Measurements from ENCODE around the gene DHDH.
"Not testable (repeated sequence)": the region's sequence is repeated elsewhere in the genome, so short reads cannot be mapped to it uniquely, and the experiment has no call there.

Gene DHDH

DNA sequence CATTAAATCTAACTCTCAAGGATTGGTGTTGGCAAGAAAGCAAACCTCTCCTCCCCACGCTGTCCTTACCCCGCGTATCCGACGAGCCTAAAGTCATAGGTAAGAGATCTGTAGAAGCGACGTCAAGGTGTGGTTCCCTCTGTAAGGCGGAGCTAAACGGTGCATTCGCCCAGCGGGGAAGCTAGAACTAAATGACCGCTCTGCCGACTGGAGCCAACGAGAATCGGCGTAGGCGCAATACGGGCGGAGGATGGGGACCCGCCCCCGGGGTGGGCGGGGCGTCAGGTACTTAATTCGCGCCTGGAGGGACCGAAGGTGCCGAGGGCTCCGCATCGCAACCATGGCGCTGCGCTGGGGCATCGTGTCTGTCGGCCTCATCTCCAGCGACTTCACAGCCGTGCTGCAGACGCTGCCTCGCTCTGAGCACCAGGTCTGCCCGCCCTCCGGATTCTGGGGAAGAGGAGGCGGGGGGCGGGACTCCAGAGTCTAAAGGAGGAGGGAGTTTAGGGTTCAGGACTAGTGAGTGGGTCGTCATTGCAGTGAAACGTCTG is at the start of gene DHDH:
DHDH (plus strand) TSS at position 318 of the 551 bp plus-strand sequence; CDS start at position 341, 23 bp downstream.
- peak; percentile 68 for DNase-seq (ENCODE audit: low spot score)

DNA sequence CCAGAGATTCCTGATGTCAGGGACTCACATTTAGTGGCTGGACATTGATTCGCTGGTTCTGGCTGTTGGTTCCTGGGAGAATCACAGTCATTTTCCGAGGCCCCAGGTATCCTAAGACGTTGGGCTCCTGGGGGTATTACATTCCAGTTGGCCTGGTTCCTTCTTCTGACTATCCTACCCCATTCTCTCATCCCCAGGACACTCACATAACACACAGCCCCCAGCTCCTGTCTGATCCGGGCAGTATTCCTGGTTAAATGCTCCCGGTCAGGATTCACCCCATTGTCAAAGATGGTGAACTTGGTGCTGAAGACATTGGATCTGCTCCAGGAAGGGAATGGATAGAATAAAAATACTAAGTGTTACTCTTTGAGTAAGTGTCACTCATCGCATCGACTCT is 49.8 kb upstream of the DHDH start:
- DNase-seq (ENCODE audit: low spot score) = no peak

DNA sequence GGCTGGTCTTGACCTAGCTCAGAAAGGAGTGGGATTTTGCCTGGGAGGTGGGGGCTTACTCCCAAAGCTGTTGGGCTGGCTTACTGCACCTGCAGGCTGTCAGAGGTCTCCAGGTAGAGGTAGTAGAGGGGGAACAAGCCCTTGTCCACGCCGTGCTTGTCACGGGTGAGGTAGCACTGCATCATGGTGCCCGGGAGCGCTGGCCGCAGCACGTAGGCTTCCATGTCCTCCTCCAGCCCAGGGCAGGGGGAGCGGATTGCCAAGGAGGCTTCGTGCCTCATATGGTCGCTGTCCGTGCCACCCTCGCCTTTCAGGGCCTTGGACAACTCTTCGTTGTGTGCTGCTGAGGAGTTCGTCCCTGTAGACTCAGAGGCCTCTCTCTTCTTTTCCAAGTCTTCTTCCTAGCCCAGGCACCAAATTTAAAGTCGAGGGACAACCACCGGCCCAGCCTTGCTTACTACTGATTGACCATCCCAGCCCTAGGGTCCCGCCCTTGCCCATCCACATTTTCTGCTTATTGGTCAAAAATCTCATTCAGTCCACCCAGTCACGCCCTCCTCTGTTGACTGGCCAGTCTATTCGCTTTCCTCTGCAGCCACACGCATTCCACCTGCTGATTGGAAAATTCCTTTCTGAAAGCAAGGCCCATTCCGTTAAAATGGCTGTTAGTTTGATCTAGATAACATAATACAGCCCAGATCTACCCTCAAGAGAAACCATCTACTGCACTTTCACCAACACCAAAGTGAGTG is 45.5 kb upstream of the DHDH start:
- DNase-seq (ENCODE audit: low spot score) = no peak

DNA sequence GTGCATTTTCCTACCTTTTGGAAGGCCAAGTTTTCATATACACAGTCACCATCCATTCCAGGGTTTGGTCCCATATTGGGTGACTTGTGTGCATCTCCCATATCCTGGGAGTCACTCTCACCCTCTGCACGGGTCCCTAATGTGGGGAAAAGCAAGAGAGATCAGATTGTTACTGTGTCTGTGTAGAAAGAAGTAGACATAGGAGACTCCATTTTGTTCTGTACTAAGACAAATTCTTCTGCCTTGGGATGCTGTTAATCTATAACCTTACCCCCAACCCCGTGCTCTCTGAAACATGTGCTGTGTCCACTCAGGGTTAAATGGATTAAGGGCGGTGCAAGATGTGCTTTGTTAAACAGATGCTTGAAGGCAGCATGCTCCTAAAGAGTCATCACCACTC is 44.0 kb upstream of the DHDH start:
- DNase-seq (ENCODE audit: low spot score) = not testable (repeated sequence)

DNA sequence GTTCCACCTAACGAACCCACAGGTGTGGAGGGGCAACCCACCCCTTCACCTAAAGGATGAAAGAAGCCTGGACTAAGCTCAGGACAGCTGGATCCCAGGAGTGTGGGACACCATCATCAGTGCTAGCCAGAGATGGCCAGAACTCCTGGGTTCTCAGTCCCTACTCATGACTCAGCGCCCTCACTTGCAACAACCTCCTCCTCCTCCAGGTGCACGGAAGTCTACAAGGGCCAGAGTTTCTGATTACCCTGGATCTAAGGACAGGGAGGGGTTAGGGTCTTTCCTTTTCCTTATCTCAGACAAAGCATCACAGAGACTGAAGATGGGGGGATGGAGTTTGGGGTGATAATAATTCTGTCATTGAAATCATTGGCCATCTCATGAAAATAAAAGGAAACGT is 42.9 kb upstream of the DHDH start:
- DNase-seq (ENCODE audit: low spot score) = no peak

DNA sequence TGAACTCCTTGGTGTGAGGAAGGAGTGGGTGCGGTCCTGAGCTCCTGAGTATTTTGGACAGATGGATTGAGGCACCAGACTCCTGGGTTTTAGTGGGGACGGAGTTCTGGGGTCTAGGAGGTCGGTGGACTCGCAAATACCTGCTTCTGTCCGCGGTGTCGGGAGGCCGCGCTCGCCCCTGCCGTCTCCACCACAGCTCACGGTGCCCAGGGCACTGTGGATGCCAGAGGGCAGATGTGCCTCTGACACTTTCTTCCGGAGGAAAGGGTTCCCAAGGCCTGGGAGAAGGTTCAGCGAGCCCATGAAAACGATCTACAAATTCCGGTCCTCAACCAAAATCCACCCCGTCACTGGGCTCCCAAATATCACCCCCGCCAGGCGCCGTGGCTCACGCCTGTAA is 38.3 kb upstream of the DHDH start:
- DNase-seq (ENCODE audit: low spot score) = no peak

DNA sequence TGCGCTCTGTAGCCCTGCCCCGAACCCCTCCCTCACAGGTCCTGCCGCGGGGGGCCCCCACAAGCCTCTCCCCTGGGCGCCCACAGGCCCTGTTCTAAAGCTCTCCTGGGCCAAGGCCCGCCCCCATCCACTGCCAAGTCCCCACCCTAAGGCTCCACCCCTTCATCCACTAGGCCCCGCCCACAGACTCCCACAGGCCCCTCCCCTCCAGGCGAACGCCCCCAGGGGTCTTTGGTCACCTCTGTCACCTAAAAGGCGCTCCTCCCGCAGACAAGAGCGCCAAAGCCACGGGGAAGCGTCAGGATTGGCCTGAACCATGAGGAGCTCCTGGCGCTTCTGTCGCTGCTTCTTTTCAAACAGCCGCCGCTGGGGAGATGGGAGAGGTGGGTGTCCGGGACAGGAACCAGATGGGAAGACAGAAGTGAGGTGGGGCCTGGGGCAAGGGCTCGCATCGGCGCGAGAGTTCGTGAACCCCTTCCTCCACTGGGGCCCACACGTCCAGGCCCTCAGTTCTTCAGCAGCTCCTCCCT is 37.2 kb upstream of the DHDH start:
- DNase-seq (ENCODE audit: low spot score) = no peak

DNA sequence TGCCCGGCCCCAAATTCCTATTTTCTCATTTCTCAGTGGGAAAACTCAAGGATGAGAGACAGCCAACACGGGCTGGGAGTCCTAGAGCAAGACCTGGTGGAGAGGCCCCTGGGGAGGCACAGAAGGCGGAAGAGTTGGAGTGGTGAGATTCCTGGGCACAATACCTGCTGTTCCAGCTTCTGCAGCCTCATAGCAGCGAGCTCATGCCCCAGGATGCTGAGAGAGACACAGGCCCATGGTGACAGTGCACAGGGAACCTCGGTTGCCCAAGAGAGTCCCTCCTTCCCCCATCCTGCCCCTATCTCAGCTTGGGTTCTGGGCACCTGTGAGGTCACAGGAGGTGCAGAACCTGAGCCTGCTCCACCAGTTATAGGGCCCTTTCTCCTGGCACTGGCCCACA is 36.3 kb upstream of the DHDH start:
- no peak for DNase-seq (ENCODE audit: low spot score)

DNA sequence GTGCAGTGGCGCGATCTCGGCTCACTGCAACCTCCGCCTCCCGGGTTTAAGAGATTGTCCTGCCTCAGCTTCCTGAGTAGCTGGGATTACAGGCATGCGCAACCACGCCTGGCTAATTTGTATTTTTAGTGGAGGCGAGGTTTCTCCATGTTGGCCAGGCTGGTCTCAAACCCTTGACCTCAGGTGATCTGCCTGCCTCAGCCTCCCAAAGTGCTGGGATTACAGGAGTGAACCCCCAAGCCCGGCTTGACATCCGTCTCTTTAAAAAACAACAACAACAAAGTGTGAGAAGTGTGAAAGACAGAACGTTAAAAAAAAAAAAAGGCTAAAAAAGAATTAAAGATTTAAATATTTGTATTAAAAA is 34.1 kb upstream of the DHDH start:
- DNase-seq (ENCODE audit: low spot score) = not testable (repeated sequence)

DNA sequence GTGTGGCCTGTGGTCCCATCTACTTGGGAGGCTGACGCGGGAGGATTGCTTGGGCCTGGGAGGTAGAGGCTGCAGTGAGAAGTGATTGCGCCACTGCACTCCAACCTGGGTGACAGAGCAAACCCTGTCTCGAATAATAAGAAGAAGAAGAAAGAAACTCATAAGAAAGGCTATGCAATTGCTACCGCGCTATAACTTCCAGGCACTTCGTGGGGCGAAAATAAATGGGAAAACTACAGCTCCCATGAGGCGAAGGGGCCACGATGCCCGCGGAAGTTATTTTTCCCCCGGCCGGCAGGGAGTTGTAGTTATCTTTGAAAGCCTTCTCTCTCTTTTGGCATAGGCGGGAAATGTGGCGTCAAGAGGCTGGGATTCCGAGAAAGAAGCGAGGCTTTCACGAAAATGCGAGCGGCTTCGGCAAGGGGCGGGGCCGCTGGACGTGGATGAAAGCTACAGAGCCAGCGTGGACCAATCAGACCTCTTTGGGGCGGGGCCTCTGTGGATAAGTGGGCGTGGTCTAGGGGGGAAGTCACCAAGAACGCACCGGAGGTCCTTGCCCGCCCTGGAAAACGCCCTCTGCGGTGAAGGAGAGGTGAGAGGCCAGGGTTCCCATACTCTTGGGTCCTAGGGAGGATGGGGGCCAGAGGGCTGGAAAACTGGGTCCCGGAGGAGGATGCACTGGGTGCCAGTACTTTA is 33.6 kb upstream of the DHDH start, which contains the start of gene NUCB1:
NUCB1 (plus strand) TSS at position 532 of the 696 bp plus-strand sequence. CDS start 485 bp downstream, outside the sequence.
- DNase-seq (ENCODE audit: low spot score) = peak; percentile 99

DNA sequence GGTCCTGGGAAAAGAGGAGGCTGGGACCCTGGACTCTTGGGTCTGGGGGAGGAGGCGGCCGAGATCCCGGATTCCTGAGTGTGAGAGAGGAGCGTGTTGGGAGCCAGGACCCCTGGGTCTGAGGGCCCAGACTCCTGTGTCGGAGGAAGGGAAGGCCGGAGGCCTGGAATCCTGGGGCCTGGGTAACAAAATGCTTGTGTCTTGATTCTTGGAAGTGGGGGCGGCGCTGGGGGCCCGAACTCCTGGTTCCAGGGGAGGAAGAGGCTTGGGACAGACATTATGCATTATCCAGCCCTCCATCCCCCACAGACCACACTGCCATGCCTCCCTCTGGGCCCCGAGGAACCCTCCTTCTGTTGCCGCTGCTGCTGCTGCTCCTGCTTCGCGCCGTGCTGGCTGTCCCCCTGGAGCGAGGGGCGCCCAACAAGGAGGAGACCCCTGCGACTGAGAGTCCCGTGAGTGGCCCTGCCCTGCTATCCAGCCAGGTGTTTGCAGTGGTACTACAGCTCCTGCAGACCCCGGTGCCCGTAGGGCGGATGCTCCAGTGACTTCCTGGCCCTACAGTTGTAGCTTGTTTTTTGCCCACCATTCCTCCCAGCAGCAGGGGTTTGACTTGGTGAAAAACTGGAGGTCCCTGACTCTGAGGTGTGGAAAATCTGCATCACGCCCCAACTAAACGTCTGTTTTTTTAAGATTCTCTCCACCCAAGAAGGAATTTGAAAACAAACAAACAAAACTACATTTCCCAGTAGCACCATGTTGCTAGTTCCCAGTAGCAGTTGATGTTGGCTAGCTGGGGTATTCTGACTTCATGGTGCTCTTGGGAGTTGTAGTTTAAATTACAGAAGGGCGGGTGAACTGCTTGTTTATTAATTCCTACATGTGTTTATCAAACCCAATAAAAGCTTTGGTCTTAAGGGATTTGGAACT is 32.8 kb upstream of the DHDH start:
- peak; percentile 56 for DNase-seq (ENCODE audit: low spot score)

DNA sequence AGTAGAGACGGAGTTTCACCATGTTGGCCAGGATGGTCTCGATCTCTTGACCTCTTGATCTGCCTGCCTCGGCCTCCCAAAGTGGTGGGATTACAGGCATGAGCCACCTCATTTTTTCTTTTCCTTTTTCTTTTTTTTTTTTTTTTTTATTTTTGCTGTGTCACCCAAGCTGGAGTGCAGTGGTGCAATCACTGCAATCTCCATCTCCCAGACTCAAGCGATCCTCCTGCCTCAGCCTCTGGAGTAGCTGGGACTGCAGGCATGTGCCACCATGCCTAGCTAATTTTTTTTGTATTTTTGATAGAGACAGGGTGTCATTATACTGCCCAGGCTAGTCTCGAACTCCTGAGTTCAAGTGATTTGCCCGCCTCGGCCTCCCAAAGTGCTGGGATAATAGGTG is 31.2 kb upstream of the DHDH start:
- not testable (repeated sequence) for DNase-seq (ENCODE audit: low spot score)

DNA sequence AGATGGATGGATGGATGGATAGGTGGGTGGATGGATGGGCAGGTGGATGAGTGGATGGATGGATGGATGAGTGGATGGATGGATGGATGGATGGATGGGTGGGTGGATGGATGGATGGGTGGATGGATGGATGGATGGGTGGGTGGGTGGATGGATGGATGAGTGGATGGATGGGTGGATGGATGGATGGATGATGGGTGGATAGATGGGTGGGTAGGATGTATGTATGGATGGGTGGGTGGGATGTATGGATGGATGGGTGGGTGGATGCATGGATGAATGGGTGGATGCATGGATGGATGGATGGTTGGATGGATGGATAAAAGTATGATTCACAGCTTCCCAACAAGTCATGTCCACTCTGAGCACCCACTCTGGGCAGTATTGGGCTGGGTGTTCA is 29.7 kb upstream of the DHDH start:
- not testable (repeated sequence) for DNase-seq (ENCODE audit: low spot score)

DNA sequence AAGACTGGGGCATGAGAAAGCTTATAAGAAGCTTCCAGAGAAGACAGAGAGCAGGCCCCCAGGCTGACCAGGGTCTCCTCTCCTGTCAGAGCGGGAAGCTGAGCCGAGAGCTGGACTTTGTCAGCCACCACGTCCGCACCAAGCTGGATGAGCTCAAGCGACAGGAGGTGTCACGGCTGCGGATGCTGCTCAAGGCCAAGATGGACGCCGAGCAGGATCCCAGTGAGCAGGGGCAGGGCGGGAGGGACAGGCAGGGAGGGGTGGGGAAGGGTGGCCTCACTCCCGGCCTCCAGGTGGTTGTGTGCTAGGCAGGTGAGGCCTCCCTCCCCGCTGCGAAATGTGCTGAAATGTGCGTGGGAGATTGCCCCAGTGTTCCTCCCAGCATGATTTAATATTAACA is 27.8 kb upstream of the DHDH start:
- no peak for DNase-seq (ENCODE audit: low spot score)

DNA sequence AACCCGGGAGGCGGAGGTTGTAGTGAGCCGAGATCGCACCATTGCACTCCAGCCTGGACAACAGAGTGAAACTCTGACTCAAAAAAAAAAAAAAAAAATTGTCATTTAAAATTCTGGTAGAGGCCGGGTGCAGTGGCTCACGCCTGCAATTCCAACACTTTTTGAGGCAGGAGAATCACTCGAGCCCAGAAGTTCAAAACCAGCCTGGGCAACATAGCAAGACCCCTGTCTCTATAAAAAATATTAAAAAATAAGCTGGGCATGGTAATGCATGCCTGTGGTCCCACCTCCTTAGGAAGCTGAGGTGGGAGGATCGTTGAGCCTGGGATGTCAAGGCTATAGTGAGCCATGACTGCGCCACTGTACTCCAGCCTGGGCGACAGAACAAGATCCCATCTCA is 27.2 kb upstream of the DHDH start:
- DNase-seq (ENCODE audit: low spot score) = no peak

DNA sequence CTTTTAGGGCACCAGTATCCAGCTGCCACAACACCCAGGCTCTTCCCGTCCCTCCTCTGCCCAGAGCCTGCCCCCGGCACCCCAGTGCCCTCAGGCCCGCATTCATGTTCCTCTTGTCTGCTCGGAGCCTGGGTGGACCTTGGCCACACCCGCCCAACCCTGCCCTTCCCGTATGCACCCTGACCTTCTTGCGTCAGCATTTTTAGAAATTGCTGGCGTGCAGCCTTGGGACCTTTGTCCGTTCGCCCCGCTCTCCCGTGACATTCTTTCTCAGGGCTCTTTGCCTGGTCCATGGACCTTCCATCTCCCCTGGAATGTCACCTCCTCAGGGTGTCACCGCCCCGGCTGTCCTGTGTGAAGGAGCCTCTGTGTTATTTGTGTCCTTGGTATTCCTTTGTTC is 25.8 kb upstream of the DHDH start:
- no peak for DNase-seq (ENCODE audit: low spot score)

DNA sequence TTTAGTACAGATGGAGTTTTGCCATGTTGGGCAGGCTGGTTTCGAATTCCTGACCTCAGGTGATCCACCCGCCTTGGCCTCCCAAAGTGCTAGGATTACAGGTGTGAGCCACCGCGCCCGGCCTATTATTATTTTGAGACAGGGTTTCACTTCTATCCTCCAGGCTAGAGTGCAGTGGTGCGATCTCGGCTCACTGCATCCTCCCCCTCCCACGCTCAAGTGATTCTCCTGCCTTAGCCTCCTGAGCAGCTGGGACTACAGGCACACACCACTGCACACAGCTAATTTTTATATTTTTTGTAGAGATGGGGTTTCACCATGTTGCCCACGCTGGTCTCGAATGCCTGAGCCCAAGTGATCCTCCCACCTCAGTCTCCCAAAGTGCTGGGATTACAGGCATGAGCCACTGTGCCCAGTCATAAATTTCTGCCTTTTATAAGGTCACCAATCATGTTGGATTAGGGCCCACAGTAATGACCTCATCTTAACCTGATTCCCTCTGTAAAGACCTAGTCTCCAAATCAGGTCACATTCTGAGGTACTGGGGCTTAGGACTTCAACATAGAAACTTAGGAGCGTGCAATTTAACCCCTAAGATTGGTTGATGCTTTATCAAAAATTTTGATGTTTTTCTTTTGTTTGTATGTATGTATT is 23.9 kb upstream of the DHDH start:
- not testable (repeated sequence) for DNase-seq (ENCODE audit: low spot score)

DNA sequence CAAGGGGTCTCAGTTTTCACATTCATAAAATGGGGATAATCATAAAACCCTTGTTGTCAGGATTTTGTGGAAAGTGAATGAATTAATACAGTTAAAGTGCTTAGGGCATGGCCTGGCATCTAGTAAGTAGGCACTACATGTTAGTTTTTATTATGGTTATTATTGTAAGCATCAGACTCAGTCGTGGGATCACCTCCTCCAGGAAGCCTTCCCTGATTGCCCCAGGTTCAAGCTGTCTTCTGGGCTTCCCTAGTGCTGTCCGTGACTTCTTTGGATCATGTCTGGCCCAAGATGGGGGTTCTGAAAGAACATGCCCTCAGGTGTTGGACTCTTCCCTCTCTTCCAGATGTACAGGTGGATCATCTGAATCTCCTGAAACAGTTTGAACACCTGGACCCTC is 22.7 kb upstream of the DHDH start:
- DNase-seq (ENCODE audit: low spot score) = no peak

DNA sequence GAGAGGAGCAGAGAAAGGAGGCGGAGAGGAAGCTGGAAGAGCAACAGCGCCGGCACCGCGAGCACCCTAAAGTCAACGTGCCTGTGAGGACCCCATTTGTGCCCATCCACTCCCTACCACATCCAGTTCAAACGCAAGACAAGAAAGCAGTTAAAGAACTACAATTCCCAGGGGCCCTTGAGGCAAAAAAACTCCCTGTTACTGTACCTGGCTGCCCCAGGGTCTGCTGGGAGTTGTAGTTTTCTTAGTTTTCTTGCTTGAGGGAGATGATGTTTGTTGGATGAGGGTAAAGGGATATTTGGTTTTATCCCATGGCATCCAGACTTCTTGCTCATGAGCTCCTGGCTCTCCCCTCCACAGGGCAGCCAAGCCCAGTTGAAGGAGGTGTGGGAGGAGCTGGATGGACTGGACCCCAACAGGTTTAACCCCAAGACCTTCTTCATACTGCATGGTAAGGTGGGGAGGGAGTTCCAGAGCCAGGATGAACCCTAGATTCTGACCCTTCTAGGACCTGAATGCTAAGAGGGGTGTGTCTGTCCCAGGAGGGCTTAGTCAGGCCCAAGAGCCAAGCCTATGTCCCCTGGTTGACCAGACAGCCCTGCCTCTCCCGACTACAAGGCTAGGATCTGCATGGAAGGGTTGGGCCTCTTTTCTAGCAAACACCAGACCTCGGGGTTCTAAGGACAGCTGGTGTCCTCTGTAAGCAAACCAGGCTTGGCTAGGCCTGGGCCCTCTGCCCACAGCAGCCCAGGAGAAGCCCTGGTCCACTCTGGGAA is 20.2 kb upstream of the DHDH start:
- no peak for DNase-seq (ENCODE audit: low spot score)

DNA sequence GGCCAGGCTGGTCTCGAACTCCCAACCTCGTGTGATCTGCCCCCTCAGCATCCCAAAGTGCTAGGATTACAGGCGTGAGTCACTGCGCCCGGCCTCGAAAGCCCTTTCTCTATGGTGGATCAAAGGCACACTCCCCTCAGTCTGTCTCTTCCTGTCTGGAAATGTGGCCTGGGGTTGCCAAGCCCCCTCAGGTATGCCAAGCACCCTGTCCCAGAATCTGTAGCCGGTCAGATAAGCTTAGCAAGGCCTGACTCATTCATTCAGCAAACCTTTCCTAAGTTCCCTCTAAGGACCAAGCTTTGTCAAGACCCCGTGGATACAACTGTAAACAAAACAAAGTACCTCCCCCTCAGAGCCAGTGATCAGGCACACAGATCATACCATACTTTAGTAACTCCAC is 19.3 kb upstream of the DHDH start:
- no peak for DNase-seq (ENCODE audit: low spot score)

DNA sequence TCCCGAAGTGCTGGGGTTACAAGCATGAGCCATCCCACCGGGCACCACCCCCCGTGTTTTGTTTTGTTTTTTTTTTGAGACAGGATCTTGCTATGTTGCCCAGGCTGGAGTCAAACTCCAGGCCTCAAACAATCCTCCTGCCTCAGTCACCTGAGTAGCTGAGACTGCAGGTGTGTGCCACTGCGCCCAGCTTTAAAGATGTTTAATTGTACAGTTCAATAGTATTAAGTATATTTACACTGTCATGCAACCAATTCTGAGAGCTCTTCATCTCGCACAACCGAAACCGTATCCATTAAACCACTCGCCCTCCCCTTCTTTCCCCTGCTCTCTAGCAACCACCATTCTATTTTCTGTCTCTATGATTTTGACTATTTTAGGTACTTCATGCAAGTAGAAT is 17.7 kb upstream of the DHDH start:
- no peak for DNase-seq (ENCODE audit: low spot score)
